Lung (tissue), 12 donors: Measurements from ENCODE around the gene SCNN1G. TPM values are rescaled to one million over a fixed set of nuclear protein-coding genes. Genes with fewer than 3 reads are reported as not detected.

Source experiments
- ATAC-seq: fragments of 200-7000 bp; cut with Tn5 transposase; one replicate; pipeline ENCODE4 v1.9.1; 2020; ENCODE audit warnings: moderate number of reproducible peaks; ENCODE audit not compliant: insufficient read depth, low FRiP score
- DNase-seq, 3 donors: peaks; one replicate each; pipeline ENCODE4 v3.0.0-alpha.2; 2013 to 2017
- H3K27ac ChIP-seq, 2 donors: one replicate each; pipeline ENCODE4 v1.5.1; 2013; ENCODE audit warnings: mild to moderate bottlenecking in 2 of 2, moderate library complexity in 2 of 2, control low read depth in 1 of 2, inconsistent platforms in 1 of 2, low read depth in 1 of 2, low read length in 1 of 2
- H3K27me3 ChIP-seq, 3 donors: one replicate each; pipeline ENCODE4 v1.5.1; 2013; ENCODE audit warnings: low read length in 2 of 3; ENCODE audit not compliant: control insufficient read depth in 3 of 3, insufficient read depth in 3 of 3
- H3K36me3 ChIP-seq, 4 donors: one replicate each; pipeline ENCODE4 v1.5.1; 2013; ENCODE audit warnings: low read length in 4 of 4, mild to moderate bottlenecking in 1 of 4, moderate library complexity in 1 of 4; ENCODE audit not compliant: control insufficient read depth in 4 of 4, insufficient read depth in 4 of 4
- H3K4me1 ChIP-seq, 5 donors: one replicate each; pipeline ENCODE4 v1.5.1; 2013; ENCODE audit warnings: low read length in 5 of 5, mild to moderate bottlenecking in 2 of 5, moderate library complexity in 1 of 5; ENCODE audit not compliant: control insufficient read depth in 5 of 5, insufficient read depth in 5 of 5
- H3K4me3 ChIP-seq: one replicate; pipeline ENCODE4 v1.5.1; 2013; ENCODE audit warnings: mild to moderate bottlenecking, control low read depth, moderate library complexity
- H3K9ac ChIP-seq, 2 donors: one replicate each; pipeline ENCODE4 v1.5.1; 2013; ENCODE audit warnings: low read length in 2 of 2, control low read depth in 1 of 2; ENCODE audit not compliant: insufficient read depth in 1 of 2
- H3K9me3 ChIP-seq, 4 donors: one replicate each; pipeline ENCODE4 v1.5.1; 2013; ENCODE audit warnings: low read length in 3 of 4, mild to moderate bottlenecking in 1 of 4, moderate library complexity in 1 of 4; ENCODE audit not compliant: control insufficient read depth in 4 of 4, insufficient read depth in 3 of 4
- CTCF ChIP-seq: IDR thresholded peaks from 2 replicates; pipeline ENCODE4 v1.5.1; 2012; ENCODE audit warnings: mild to moderate bottlenecking; ENCODE audit errors: control extremely low read depth, extremely low read depth
- WGBS, 2 donors: extraction: QIAGEN DNeasy Blood & Tissue Kit; methylation state at CpG; one replicate each; pipeline ENCODE4 v1.1.7; 2013; 5-methylcytosine and 5-hydroxymethylcytosine counted together
- polyA plus RNA-seq, 2 donors: library from polyadenylated mRNA; stranded (reverse); fragments of 200-250 nt; gene quantifications; one replicate each; pipeline ENCODE4 v1.2.1, GENCODE V29; 2013
- total RNA-seq, 2 donors: library from RNA; depleted of rRNA in 1 of 2; stranded (reverse); fragments of >200 nt in 1 of 2; gene quantifications; one replicate each; pipeline ENCODE4 v1.2.1, GENCODE V29; 2014 to 2021
- donor health status: control.
- donor health status: control.
- donor health status: Bipolar disorder and iron deficiency.
- donor health status: healthy.
- donor health status: DM: yes; HTN: yes; CAD: no.

SCNN1G gene
- total and polyA plus RNA-seq, 4 donors, result 7.3 to 16.8 (median 11.3) TPM

DNA sequence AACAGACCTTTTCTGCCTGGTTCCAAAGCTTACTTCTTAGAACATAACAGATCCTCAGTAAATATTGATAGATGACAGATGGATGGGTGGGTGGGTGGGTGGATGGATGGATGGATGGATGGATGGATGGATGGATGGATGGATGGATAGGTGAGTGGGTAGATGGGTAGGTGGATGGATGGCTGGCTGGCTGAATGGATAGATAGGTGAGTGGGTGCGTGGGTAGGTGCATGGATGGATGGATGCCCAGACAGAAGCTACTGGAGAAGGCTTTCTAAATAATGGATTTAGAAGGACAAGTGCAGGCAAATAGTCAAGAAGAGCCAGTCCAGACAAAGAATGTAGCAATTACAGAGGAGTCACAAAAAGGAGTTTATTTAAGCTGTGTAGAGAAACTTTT, 19.6 kb downstream of the SCNN1G start:
- H3K9me3 ChIP-seq, result no peaks in the 10 kb centered on the region
- H3K27ac ChIP-seq, result no peak overlapping the region
- H3K36me3 ChIP-seq, result no peaks in the 10 kb centered on the region
- no peak for DNase-seq
- no peak overlapping the region for H3K9ac ChIP-seq
- WGBS, 2 donors, result 95 to 100% methylated on average over 1 of the region's 1 CpG
- TF ChIP-seq CTCF, result no peak
- no peak overlapping the region for H3K4me3 ChIP-seq
- H3K27me3 ChIP-seq, result no peaks in the 10 kb centered on the region
- ATAC-seq, result no peak
- peaks cover 0 to 8% (median 0%) of the 10 kb centered on the region in 5 donors for H3K4me1 ChIP-seq

GRCh38 chr16:23206986-23207385, 24.4 kb downstream of the SCNN1G start:
- WGBS, 2 donors, result 61 to 71% methylated on average over 7 of the region's 7 CpGs
- H3K4me1 ChIP-seq, result peaks cover 0 to 13% (median 0%) of the 10 kb centered on the region in 5 donors
- no peak overlapping the region for H3K4me3 ChIP-seq
- DNase-seq (peak; percentile 7 to 30 (median 18)), ATAC-seq (no peak)
- H3K36me3 ChIP-seq, result no peaks in the 10 kb centered on the region
- H3K9me3 ChIP-seq, result no peaks in the 10 kb centered on the region
- TF ChIP-seq CTCF, result no peak
- H3K27me3 ChIP-seq, result no peaks in the 10 kb centered on the region
- no peak overlapping the region for H3K27ac ChIP-seq
- H3K9ac ChIP-seq, result no peak overlapping the region

- no peak for ATAC-seq
- Histone ChIP-seq H3K4me3 (no peak overlapping the region), H3K27me3 (no peaks in the 10 kb centered on the region), H3K9ac (no peak overlapping the region), H3K36me3 (no peaks in the 10 kb centered on the region), H3K27ac (no peak overlapping the region), H3K9me3 (no peaks in the 10 kb centered on the region), H3K4me1 (peaks cover 0 to 13% (median 0%) of the 10 kb centered on the region in 5 donors)
- no peak for DNase-seq
- 58 to 66% methylated on average over 3 of the region's 3 CpGs for WGBS, 2 donors
- no peak for TF ChIP-seq CTCF
These were observed 24.9 kb downstream of the SCNN1G start for GRCh38 chr16:23207485-23207884.

DNA sequence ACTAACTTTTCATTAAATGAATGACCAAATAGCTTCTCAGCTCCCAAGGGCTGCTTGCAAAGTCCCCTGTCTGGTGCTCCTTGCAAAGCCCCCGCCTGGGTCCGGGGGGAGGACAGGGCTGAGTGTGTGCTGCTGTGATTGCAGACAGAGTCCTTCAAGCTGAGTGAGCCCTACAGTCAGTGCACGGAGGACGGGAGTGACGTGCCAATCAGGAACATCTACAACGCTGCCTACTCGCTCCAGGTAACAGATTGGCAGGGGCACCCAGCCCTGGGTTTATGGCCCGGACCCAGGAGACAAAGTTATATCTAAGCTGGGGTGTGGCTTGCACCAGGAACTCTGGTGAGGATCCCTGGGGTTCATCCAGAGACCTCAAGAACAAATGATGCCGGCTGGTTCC, 27.1 kb downstream of the SCNN1G start:
- Histone ChIP-seq H3K27ac (no peak overlapping the region), H3K4me1 (peaks cover 0 to 13% (median 0%) of the 10 kb centered on the region in 5 donors), H3K9ac (no peak overlapping the region), H3K4me3 (no peak overlapping the region), H3K9me3 (no peaks in the 10 kb centered on the region), H3K27me3 (no peaks in the 10 kb centered on the region), H3K36me3 (no peaks in the 10 kb centered on the region)
- no peak for TF ChIP-seq CTCF
- no peak for ATAC-seq
- WGBS, 2 donors, result 86 to 90% methylated on average over 9 of the region's 9 CpGs
- no peak for DNase-seq
